Measurements from ENCODE around the gene SMG6.
"Not testable (repeated sequence)": the region's sequence is repeated elsewhere in the genome, so short reads cannot be mapped to it uniquely, and the experiment has no call there.

Gene SMG6

DNA sequence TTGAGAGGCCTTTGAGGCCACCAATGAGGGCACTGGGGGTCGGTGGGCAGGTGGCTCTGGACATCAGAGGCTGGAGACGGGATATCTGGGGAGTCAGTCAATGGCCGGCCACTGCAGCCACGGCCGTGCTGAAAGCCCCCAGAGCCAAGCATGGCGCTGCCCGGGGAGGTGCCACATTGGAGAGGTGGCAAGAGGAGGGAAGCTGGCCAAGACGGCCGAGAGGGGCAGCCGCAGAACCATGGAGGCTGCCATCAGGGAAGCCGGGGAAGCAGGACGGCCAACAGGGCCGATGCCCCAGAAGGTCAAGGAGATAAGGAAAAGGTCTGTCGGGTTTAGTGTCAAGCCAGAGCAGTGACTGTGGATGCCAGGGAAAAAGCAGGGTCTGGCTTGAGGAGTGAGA lies 288.3 kb downstream of the SMG6 start:
- no peak for DNase-seq

GRCh38 chr17:2013994-2014317 lies 289.6 kb downstream of the SMG6 start:
- DNase-seq = no peak

DNA sequence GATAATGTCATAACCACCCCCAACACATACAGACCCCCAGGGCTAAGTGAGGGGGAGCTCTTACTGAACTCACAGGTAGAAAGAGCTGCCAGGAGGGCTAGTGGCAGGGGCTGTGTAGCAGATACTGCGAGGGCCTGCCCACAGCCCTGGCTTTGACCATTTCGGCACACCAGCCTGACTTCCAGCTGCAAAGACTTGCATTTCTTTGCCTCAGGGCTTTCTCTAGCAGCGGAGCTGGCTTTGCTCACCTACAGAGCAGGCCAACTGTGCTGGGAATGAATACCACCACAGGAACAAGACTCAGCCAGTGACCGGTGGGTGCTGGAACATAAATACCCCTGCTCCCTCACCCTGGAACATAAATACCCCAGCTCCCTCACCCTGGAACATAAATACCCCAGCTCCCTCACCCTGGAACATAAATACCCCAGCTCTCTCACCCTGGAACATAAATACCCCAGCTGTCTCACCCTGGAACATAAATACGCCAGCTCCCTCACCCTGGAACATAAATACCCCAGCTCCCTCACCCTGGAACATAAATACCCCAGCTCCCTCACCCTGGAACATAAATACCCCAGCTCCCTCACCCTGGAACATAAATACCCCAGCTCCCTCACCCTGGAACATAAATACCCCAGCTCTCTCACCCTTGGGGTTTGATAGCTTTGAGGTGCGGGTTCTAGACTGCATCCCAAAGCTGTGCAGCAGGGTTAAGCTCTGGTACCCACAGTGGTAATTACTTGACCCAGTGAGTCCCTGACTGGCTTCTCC lies 290.2 kb downstream of the SMG6 start:
- DNase-seq = not testable (repeated sequence)

DNA sequence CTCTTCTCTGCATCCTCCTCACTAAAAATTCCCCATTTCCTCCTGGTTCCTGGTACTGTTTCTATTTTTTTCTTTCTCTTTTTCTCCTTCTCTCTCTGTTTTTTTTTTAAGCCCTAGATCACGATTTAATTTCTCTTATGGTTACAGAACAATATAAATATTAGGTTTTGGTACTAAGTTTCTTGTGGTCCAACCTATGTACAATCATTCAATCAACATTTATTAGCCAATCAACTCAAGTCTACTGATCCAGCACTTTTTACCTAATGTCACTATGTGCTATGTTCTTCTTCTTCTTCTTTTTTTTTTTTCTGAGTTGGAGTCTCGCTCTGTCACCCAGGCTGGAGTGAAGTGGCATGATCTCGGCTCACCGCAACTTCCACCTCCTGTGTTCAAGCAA lies 291.1 kb downstream of the SMG6 start:
- DNase-seq = no peak

DNA sequence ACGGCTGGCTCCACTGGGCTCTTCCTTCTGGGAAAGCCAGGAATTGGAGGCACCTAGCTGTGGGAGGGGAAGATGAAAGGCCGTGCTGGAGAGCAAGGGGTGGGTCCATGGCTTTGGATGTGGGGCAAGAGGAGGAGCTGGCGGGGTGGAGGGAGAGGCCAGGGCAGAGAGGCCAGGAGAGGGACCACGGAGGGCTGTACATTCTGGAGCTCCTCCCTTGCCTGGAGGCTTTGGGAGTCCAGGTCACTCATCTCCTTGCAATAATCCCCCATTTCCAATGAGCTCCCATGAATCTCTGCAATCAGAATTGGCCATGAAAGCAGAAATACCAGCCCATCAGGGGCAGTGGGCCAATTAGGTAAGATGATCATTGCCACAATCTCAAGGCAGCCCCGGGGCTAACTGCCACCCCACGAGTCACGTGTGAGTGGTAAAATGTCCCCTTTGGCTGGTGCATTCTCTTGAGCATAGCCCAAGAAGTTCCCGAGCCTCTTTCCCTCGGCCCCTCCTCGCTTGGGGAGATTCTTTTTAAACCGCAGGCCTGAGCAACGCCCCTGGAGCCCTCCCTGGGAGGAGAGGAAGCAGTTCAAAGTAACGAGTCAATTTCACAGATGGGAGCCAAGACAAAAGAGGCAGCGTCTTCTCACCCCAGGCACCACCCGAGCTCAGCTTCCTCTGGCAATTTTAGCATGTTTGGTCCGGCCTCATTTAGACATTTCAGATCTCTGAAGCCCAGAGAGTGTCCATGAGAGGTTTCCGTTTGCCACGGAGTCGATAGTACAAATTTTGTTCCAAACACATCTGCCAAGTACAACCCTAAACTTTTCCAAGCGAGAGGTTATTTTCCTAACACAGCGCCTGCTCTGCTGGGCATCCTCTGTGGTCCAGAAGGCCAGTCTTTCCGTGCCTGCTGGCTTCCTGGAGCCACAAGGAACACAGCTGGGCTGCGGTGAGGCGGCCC lies 291.9 kb downstream of the SMG6 start:
- no peak for DNase-seq

Data from hypothalamus (tissue), 51 donors.